BLaER1 (cell line): ENCODE data around the gene UBR2.
"Not testable (repeated sequence)": the region's sequence is repeated elsewhere in the genome, so short reads cannot be mapped to it uniquely, and the experiment has no call there.

ENCODE experiments used
- H3K27ac ChIP-seq: shearing (Covaris generic); formaldehyde crosslinking; 2 replicates; pipeline ENCODE4 v1.8.1; 2022
- H3K27me3 ChIP-seq: shearing (Covaris generic); formaldehyde crosslinking; 2 replicates; pipeline ENCODE4 v1.8.1; 2022
- H3K36me3 ChIP-seq: shearing (Covaris generic); formaldehyde crosslinking; 2 replicates; pipeline ENCODE4 v1.8.1; 2022
- H3K4me1 ChIP-seq: shearing (Covaris generic); formaldehyde crosslinking; 2 replicates; pipeline ENCODE4 v1.8.1; 2022
- H3K4me2 ChIP-seq: shearing (Covaris generic); formaldehyde crosslinking; 2 replicates; pipeline ENCODE4 v1.8.1; 2022
- H3K4me3 ChIP-seq: shearing (Covaris generic); formaldehyde crosslinking; 2 replicates; pipeline ENCODE4 v1.8.1; 2022
- H3K9ac ChIP-seq: shearing (Covaris generic); formaldehyde crosslinking; 2 replicates; pipeline ENCODE4 v1.8.1; 2022
- H3K9me3 ChIP-seq: shearing (Covaris generic); formaldehyde crosslinking; 2 replicates; pipeline ENCODE4 v1.8.1; 2022
- H4K20me1 ChIP-seq: shearing (Covaris generic); formaldehyde crosslinking; 2 replicates; pipeline ENCODE4 v1.8.1; 2022
- Cebpa-rat ChIP-seq: shearing (Covaris generic); IDR thresholded peaks from 2 replicates; pipeline ENCODE4 v1.8.1; 2022

Gene UBR2

GRCh38 chr6:42644211-42644610 lies 80.4 kb downstream of the UBR2 start:
- no peak for TF ChIP-seq Cebpa-rat
- Histone ChIP-seq H3K9me3 (no peaks in the 10 kb centered on the region), H3K4me3 (no peak overlapping the region), H3K27ac (no peak overlapping the region), H3K4me2 (no peak overlapping the region), H3K36me3 (peaks cover 78% of the 10 kb centered on the region), H4K20me1 (no peaks in the 10 kb centered on the region), H3K9ac (no peak overlapping the region), H3K4me1 (peaks cover 11% of the 10 kb centered on the region; the same call in 1 of the 2 replicates), H3K27me3 (no peaks in the 10 kb centered on the region)

- Histone ChIP-seq H3K4me1 (no peaks in the 10 kb centered on the region), H4K20me1 (no peaks in the 10 kb centered on the region), H3K9ac (no peak overlapping the region), H3K9me3 (no peaks in the 10 kb centered on the region), H3K4me3 (no peak overlapping the region), H3K4me2 (no peak overlapping the region), H3K27ac (no peak overlapping the region), H3K36me3 (peaks cover 81% of the 10 kb centered on the region), H3K27me3 (no peaks in the 10 kb centered on the region)
- no peak for TF ChIP-seq Cebpa-rat
These were observed 88.4 kb downstream of the UBR2 start for GRCh38 chr6:42652024-42652746.

GRCh38 chr6:42653851-42654250 lies 90.0 kb downstream of the UBR2 start:
- no peaks in the 10 kb centered on the region for H3K9me3 ChIP-seq
- H3K36me3 ChIP-seq, result peaks cover 84% of the 10 kb centered on the region
- no peak overlapping the region for H3K27ac ChIP-seq
- H3K4me2 ChIP-seq, result no peak overlapping the region
- no peaks in the 10 kb centered on the region for H4K20me1 ChIP-seq
- no peak for TF ChIP-seq Cebpa-rat
- H3K27me3 ChIP-seq, result no peaks in the 10 kb centered on the region
- H3K4me1 ChIP-seq, result no peaks in the 10 kb centered on the region
- H3K9ac ChIP-seq, result no peak overlapping the region
- no peak overlapping the region for H3K4me3 ChIP-seq

- Histone ChIP-seq H3K9me3 (no peaks in the 10 kb centered on the region), H4K20me1 (no peaks in the 10 kb centered on the region), H3K4me2 (no peak overlapping the region), H3K4me3 (no peak overlapping the region), H3K27ac (no peak overlapping the region), H3K4me1 (no peaks in the 10 kb centered on the region), H3K36me3 (peaks cover 76% of the 10 kb centered on the region), H3K9ac (no peak overlapping the region), H3K27me3 (no peaks in the 10 kb centered on the region)
- TF ChIP-seq Cebpa-rat, result no peak
These were observed 96.0 kb downstream of the UBR2 start for GRCh38 chr6:42659806-42660205.

GRCh38 chr6:42661540-42662153 lies 97.8 kb downstream of the UBR2 start:
- no peak overlapping the region for H3K9ac ChIP-seq
- no peak overlapping the region for H3K4me2 ChIP-seq
- H3K27ac ChIP-seq, result no peak overlapping the region
- no peak for TF ChIP-seq Cebpa-rat
- no peaks in the 10 kb centered on the region for H4K20me1 ChIP-seq
- no peaks in the 10 kb centered on the region for H3K27me3 ChIP-seq
- no peaks in the 10 kb centered on the region for H3K4me1 ChIP-seq
- H3K4me3 ChIP-seq, result no peak overlapping the region
- H3K9me3 ChIP-seq, result no peaks in the 10 kb centered on the region
- peaks cover 82% of the 10 kb centered on the region for H3K36me3 ChIP-seq

GRCh38 chr6:42664718-42665117 lies 100.9 kb downstream of the UBR2 start:
- H4K20me1 ChIP-seq, result no peaks in the 10 kb centered on the region
- TF ChIP-seq Cebpa-rat, result no peak
- H3K27ac ChIP-seq, result no peak overlapping the region
- peaks cover 80% of the 10 kb centered on the region for H3K36me3 ChIP-seq
- no peak overlapping the region for H3K4me2 ChIP-seq
- H3K4me3 ChIP-seq, result no peak overlapping the region
- H3K27me3 ChIP-seq, result no peaks in the 10 kb centered on the region
- H3K9ac ChIP-seq, result no peak overlapping the region
- no peaks in the 10 kb centered on the region for H3K9me3 ChIP-seq
- H3K4me1 ChIP-seq, result no peaks in the 10 kb centered on the region

- not testable (repeated sequence) for H3K4me3 ChIP-seq, H3K9me3 ChIP-seq, H3K9ac ChIP-seq, H3K27ac ChIP-seq, H3K4me1 ChIP-seq, H4K20me1 ChIP-seq, H3K27me3 ChIP-seq, H3K4me2 ChIP-seq
- peaks cover 96% of the 10 kb centered on the region for H3K36me3 ChIP-seq
These were observed 110.5 kb downstream of the UBR2 start for GRCh38 chr6:42674368-42674767.

GRCh38 chr6:42674780-42675179 lies 111.0 kb downstream of the UBR2 start:
- Histone ChIP-seq H3K27ac (no peak overlapping the region), H3K4me2 (no peak overlapping the region), H3K9me3 (no peaks in the 10 kb centered on the region), H3K9ac (no peak overlapping the region), H3K4me3 (no peak overlapping the region), H3K36me3 (peaks cover 96% of the 10 kb centered on the region), H3K27me3 (no peaks in the 10 kb centered on the region), H4K20me1 (no peaks in the 10 kb centered on the region), H3K4me1 (no peaks in the 10 kb centered on the region)
- TF ChIP-seq Cebpa-rat, result no peak

GRCh38 chr6:42679358-42679757 lies 115.5 kb downstream of the UBR2 start:
- H3K27me3 ChIP-seq, result no peaks in the 10 kb centered on the region
- H3K36me3 ChIP-seq, result peaks cover 90% of the 10 kb centered on the region
- H3K4me2 ChIP-seq, result no peak overlapping the region
- no peak for TF ChIP-seq Cebpa-rat
- H3K4me1 ChIP-seq, result no peaks in the 10 kb centered on the region
- no peak overlapping the region for H3K27ac ChIP-seq
- no peak overlapping the region for H3K9ac ChIP-seq
- no peaks in the 10 kb centered on the region for H3K9me3 ChIP-seq
- no peaks in the 10 kb centered on the region for H4K20me1 ChIP-seq
- H3K4me3 ChIP-seq, result no peak overlapping the region

- no peak overlapping the region for H3K9ac ChIP-seq
- H3K27me3 ChIP-seq, result no peaks in the 10 kb centered on the region
- no peaks in the 10 kb centered on the region for H4K20me1 ChIP-seq
- H3K4me2 ChIP-seq, result no peak overlapping the region
- TF ChIP-seq Cebpa-rat, result no peak
- H3K36me3 ChIP-seq, result peaks cover 97% of the 10 kb centered on the region
- no peak overlapping the region for H3K27ac ChIP-seq
- H3K4me3 ChIP-seq, result no peak overlapping the region
- H3K4me1 ChIP-seq, result peaks cover 5% of the 10 kb centered on the region
- H3K9me3 ChIP-seq, result peaks cover 25% of the 10 kb centered on the region
These were observed 124.5 kb downstream of the UBR2 start for GRCh38 chr6:42688281-42688680.
